GM12892 (cell line): ENCODE results near the gene CEMIP.

ENCODE experiments used
- POLR2A ChIP-seq: IDR thresholded peaks from 2 replicates; pipeline ENCODE4 v1.6.1; 2011; ENCODE audit warnings: low read depth, low read length, control low read depth
- POLR2AphosphoS5 ChIP-seq: IDR thresholded peaks from 2 replicates; pipeline ENCODE4 v1.6.1; 2011; ENCODE audit warnings: low read depth, low read length, control low read depth
- TAF1 ChIP-seq: IDR thresholded peaks from 2 replicates; pipeline ENCODE4 v1.6.1; 2011; ENCODE audit warnings: low read depth, mild to moderate bottlenecking, control low read depth, low read length, borderline replicate concordance

GRCh38 chr15:80988148-80988796 lies 209.1 kb downstream of the CEMIP start:
- no peak for TF ChIP-seq POLR2A
- no peak for TF ChIP-seq TAF1
- TF ChIP-seq POLR2AphosphoS5: no peak
